HG03135 (cell line): ENCODE data around the gene NPHP4.

Experiments used
- ATAC-seq: cut with Tn5 transposase; IDR thresholded peaks from one replicate; pipeline ENCODE4 v1.9.1; 2021; ENCODE audit warnings: mild to moderate bottlenecking, moderate library complexity; ENCODE audit not compliant: unreplicated experiment

The NPHP4 gene

DNA sequence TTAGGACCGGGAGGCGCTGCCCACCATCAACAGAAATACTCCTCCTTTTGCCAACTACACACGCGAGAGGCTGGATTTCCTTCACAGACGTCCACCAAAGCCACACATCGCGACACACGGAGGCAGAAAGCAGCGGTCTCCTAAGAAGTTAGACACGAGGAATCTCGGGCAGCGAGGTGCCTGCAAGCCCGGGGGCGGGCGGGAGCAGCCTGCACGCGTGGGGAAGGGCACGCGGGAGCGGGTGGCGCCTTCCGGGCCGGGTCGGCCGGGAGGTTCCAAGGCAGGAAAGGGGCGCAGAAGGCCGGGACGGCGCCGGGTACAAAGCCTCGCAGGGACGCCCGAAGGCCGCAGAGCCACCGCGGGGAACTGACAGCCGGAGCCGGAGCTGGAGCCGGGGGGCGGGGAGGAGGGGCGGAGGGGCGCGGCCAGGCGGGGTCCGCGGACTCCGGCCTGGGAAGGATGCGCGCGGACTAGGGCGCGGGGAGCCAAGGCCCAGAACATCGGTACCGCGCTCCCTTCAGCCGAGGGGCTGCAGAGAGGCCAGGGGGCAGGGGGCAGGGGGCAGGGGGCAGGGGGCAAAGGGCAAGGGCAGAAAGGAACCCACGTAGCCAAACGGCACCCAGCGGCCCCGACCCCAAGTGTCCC is 722 bp downstream of the NPHP4 start:
- peak; percentile 13 for ATAC-seq

DNA sequence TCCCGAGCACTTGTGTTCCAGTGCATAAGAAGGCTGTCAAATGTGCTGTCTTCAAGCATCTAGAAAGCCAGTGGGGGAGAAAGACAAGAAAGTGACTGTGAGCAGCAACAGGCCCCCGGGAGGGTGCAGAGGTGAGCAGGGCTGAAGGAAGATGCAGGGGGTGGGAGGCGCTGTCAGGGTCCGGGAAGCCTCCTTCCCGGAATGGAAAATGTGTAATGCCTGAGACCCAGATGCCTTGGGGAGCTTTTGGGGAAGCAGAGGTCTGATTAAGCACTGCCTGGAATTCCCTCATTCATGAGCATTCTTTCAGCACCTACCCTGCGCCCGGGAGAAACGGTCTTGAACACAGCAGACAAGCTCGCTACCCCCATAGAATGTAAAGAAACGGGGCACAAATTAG is 1.3 kb downstream of the NPHP4 start:
- ATAC-seq: no peak

DNA sequence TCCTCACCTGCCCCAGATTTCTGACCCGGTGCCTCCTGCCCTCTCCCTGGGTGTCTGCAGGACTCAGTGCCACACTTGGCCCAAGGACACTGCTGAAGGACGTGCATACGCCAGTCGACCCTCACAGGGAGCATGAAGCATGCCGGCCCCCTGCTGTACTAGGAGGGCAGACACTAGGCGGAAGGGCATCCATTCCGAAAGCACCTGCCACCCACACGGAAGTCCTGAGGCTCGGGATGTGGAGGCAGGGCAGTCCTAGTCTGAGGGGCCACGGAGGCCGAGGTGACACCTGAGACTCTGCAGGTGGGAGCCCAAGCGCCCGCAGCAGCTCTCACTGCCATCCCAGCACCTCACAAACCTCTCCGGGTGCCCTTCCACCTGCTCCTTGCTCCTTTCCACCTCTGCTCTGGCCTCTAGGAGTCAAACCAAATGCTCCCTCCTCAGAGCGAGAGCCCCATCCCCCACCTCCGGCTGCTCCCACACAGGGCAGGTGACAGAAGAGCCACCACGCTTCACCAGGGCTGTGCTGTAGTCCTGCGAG is 2.4 kb downstream of the NPHP4 start:
- ATAC-seq: no peak

DNA sequence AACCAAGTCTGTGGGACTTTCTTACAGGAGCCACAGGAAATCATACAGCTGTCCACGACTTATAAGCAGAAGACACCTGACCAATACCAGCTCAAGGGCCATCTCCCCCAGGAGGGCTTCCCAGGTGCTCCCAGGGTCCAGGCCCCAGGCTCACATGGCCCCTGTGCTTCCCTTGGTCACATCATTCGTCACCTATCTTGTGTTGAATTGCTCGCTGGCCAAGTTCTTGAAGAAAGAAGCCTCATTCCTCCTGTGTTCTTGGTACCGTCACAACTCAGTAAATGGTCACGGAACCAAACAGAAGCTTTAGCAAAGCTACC is 3.0 kb downstream of the NPHP4 start:
- no peak for ATAC-seq

DNA sequence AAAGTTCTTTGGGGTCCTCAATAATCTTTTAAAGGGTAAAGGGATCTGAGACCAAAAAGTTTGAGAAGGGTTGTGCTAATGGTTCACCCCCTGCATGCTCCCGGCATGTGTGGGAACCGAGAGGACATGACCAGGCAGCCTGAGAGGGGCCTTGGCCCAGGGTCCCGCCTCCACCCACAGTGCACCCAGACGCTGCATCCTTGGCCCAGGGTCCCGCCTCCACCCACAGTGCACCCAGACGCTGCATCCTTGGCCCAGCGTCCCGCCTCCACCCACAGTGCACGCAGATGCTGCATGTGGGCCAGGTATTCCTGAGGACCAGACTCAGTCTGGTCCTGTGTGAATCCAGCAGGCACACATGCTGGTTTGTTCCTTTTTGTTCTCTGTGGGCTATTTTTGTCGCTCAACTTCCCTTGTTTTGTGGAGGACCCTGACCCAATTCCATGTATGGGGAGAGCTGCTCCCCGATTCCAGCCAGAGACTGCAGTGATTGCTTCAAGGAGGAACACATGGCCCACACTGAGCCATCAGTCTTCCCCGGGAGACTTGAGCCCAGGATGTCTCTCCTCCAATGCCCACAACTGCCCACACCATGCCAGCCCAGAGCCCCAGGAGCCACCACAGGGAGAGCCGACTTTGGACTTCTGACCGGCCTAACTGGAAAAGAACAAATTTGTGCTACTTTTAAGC is 3.5 kb downstream of the NPHP4 start:
- no peak for ATAC-seq

DNA sequence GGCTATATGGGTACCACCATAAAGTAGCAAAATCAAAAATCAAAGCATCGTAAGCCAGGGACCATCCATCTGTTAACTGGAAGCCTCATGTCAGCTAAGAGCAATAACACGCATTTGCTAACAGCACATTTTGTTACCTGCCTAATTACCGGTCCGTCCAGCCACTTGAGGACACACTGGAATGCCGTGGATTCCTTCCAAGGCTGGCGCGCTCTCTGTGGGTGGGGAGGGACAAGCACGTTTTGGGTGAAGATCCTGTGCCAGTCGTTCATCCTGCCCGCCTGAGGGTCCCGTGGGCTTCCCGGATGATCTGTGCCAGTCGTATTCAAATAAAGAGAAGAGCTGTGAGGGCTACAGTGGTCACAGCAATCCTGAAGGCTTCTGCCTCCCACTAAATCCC is 6.2 kb downstream of the NPHP4 start:
- ATAC-seq: no peak

DNA sequence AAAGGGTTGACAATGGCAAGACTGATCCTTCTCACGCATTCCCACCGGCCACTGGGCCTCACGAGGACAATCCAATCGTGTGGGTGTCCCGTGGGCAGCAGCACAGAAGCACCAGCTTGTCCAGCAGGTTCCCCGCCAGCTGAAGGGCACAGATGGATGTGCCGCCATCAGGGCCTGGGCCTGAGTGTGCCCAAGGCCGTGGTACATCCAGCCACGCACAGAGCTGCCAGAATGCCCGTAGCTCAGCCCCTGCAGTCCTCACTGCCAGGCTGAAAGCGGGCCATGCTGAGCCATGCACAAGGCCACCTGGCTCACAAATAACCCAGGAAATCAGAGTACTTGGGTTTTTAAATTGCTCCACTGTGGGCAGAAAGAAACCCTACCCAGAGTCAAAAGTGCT is 7.0 kb downstream of the NPHP4 start:
- ATAC-seq: no peak

DNA sequence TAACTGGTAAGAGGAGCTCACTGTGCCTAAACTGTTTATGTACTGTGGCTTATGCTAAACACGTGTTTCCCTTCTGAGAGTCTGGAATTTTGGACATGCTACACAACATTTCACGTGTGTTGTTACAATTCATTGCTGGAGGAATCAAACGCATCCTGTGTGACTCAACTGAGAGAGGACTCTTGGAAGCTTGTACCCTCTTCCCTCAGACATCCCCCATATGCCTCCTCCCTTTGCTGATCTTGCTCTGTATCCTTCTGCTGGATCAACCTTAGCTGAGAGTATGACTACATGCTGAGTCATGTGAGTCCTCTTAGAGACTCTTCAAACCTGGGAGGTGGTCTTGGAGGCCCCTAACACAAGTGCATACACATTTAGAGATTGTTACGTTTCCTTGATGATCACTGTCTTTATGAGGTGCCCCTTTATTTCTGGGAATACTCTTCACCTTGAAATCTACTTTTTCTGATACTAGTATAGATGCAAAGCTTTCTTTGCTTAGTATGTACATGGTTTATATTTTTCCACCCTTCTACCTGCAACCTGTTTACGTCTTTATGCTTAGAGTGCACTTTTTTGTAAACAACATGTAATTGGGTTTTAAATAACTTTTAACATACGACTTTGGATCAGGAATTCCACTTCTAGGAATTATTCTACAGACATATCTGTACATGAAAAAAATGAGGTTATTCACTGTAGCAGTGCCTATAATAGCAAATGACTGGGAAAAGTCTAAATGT is 8.7 kb downstream of the NPHP4 start:
- no peak for ATAC-seq

DNA sequence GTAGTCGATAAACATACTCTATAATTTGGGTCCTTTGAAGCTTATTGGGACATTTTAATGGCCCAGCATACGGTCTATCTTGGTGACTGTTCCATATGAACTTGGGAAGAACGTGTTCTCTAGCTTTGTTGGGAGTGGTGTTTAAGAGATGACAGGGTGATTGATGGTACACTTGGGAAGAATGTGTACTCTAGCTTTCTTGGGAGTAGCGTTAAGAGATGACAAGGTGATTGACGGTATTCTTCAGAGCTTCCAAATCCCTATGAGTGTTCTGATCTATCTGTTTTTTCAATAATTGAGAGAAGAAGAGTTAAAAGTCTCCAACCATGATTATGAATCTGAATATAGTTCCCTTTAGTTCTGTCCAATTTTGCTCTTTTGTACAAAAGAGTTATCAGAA is 9.4 kb downstream of the NPHP4 start:
- no peak for ATAC-seq

DNA sequence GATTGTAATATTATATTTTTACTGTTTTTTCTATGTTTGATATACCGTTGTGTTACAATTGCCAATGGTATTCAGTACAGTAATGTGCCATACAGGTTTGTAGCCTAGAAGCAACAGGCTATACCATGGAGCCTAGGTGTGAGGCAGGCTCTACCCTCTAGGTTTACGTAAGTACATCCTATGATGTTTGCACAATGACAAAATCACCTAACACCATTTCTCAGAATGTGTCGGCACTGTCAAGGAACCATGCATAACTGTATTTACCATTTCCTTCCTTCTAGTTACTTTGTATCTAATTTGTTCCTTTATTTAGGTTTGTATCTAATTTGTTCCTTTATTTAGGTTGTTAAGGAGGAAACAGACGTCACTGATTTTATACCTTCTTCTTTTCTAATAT is 9.9 kb downstream of the NPHP4 start:
- no peak for ATAC-seq

DNA sequence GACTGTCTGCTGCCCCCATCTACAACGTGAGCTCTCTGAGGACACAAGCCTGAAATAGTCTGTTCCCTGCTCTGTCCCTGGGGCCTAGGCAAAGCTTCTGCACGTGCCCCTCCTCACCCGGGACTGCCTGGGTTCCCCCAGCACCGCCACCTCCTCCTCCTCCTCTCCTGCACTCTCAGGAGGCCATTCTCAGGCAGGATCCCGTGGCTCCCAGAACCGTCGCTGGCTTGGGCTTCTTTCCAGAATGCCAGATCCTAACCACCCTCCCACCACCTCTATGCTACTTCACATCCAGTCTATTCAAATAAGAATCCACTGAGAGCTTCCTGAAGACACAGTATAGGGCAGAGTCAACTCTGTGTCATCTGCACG is 11.2 kb downstream of the NPHP4 start:
- ATAC-seq: no peak

DNA sequence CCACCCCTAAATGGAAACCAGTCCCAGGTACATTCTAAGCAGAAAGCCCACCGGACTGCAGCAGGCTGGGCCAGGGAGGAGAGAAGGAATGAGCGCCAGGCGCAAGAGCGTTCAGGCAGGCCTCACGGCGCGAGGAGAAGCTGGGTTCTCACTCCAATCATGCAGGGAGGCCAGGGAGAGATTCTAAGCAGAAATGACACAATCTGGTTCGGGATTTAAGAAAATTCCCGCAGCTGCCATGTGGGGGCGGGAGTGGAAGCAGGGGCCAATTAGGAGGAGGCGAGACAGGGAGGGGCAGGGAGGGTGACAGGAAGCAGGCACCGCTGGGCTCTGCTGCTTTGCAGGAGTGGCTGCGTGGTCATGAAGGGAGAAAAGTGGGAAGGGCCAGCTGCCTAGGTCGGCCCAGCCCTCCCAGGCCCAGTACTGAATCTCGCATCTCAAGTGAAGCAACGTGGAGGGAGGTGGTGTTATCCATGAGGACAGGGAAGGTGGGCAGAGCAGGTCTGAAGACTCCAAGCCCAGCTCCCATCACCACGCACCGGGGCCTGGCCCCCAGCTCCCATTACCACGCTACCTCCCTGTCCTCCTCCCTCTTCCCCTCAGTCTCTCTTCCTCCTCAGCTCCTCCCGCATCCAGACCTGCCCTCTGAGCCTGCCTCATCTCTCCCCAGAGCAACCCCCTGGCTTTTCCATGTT is 11.8 kb downstream of the NPHP4 start:
- ATAC-seq: no peak

DNA sequence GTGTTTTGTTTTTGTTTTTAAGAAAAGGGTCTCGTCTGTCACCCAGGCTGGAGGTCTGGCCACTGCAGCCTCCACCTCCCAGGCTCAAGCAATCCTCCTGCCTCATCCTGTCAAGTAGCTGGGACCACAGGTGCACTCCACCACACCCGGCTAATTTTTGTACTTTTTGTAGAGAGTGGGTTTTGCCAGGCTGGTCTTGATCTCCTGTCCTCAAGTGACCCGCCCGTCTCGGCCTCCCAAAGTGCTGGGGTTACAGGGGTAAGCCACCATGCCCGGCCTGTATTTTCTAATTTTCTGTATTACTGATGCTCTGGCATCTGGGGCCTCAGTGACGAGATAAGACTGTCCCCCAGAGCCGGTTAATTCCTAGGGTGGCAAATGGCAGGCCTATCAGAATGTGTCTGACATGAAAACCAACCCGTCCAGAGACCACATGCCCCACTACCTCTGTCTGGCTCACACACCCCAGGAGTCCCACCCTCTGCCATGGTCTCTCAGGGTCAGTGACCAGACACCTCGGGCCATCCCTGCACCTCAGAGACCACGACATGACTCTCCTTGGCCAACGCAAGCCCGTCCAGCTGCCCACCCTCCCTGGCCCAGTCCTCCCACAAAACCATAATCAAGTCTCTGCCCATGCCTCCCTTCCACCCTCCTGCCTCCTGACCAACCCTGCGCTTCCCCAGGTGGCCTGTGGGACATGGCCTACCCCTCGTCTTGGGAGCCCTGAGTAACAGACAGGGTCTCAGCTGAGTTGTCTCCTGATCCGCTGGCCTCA is 12.5 kb downstream of the NPHP4 start:
- no peak for ATAC-seq

DNA sequence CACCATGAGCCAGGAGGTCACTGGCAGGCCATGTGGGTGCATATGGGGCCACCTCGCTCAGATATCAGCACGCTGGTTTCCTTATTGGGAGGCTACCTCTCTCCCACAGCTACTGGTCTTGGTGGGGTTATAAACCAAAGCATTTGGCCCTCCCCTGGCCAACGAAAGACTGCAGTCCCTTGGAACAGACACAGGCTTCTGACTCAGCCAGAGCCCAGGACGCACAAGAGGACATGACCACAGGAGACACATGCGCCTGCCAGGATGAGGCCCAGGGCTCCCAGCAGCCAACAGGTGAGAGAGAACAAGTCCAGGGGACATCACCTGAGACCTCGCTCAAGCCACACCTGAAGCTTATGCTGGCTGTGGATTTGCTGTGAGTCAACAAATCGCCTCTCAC is 13.8 kb downstream of the NPHP4 start:
- no peak for ATAC-seq

DNA sequence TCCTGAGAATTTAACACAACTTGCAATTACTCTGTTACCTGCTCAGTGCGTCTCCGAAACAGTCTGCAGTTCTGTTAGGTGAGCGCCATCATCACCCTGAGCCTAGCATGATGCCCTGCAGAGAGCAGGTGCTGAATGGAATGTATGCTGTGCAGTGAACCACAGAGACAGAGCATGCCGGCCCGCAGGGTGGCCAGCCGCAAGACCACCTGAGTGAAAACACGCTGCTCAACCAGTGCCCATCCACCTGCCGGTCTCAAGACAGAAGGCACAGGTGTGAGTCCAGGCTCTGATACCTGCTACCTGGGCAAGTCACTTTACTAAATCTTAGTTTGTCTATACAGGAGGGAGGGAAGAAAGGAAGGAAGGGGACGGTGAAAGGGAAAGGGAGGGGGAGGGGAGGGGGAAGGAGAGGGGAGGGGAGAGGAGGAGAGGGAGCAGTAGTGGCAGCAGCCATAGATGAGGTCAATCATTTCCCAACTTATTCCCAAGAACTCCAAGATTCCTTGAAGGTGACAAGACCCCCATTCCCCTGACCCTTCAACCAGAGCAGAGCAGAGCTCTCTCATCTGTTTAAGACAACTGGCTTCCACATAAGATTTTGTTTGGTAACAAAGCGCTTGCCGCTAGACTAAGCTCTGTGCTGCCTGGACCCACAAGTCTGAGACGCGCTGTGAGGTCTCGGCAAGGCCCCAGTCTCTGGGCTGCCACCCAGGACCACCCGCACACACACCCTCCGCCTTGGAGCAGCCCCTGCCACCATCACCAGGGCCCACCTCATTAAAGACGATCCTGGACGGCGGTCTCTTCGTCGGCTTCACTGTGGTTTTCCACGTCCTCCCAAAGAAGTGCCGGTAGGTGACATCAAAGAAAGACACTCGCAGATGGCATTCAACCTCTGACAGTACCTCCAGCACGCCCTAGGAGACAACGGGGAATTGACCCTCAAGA is 14.5 kb downstream of the NPHP4 start:
- no peak for ATAC-seq

DNA sequence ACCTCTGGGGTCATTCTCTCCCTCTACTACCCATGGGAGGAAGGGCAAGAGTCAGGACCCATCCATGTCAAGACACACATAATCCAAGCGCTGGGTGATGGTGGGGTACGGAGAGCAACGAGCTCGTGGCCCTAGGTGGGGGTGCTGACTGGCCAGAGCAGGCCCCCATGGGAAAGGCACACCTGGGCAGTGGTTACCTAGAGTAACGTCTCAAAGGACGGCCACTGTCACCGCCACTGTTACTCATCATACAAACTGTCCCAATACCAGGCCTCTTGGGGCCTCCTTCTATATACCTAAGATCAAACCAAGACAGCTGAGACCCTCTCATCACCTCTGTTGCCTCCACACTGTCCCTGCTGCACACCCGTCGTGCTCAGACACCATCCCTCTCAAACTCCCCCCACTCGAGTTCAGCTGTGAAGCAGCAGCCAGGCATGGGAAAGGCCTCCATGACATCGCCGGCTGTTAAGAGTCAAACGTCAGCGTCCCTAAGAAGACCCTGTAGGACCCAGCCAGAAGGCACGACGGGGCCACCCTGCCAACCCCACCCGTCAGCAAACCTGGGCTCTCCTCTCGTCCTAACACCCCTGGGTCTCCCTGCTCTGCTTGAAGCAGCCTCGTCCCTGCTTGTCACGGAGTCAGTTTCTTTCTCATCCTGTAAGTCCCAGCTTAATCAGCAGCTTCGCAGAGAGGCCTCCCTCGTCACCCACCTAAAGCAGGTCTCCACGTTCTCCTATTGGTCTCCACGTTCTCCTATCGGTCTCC is 15.3 kb downstream of the NPHP4 start:
- ATAC-seq: no peak

DNA sequence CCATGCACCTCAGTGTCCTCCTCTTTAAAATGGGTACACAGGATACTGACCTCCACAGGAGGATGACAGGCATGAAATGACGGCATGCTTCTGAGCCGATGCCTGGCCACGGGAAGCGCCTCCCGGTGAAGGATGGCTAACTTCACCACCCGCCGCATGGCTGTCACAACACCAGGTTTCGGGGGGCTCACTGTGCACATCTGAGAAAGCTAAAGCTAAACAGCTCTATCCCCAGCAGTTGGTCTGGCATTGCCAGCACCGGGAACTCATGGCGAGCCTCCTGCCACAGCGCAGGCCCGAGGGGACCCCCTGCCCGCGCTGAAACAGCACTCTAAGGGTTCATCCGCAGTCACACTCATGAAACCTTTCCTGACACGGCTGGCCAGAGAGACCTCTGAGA is 16.0 kb downstream of the NPHP4 start:
- no peak for ATAC-seq

DNA sequence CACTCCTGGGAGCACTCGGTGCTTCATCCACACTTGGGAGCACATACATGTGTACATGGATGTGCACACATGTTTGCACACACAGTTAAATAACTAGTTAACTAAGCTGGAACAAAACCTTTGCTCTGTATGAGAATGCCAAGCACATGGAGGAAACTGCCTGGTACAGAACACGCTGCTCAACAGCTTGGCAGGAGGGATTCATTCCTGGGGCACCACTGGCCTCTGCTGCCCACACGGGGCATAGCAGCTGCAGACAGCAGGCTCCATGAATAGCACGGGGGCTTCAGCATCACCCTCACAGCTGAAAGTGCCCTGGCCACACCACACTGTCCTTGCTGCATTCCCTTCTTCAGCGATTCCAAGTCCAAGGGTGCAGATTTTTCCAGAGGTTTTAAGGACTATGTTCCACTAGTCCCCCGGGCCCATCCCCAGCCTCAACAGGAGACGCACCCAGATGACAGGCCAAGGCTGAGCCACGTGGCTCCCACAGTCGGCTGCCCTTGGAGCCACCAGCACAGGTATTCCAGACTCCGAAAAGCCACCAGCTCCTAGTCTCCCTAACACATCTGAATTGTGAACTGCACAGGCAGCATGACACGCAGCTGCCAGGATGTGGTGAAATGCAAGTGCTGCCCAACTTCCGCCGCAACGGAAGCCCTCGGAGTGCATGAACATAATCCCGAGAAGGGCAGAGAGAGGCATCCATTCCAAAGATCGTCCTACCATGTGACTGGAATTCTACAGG is 16.9 kb downstream of the NPHP4 start:
- ATAC-seq: no peak
